ENCODE results near the gene C5orf15.

GRCh38 chr5:133957080-133957479 lies 11.3 kb downstream of the C5orf15 start:
- no peak for TF ChIP-seq POLR2A (IDR thresholded peaks at IDR 0.05)
- TF ChIP-seq, protein P1, sequence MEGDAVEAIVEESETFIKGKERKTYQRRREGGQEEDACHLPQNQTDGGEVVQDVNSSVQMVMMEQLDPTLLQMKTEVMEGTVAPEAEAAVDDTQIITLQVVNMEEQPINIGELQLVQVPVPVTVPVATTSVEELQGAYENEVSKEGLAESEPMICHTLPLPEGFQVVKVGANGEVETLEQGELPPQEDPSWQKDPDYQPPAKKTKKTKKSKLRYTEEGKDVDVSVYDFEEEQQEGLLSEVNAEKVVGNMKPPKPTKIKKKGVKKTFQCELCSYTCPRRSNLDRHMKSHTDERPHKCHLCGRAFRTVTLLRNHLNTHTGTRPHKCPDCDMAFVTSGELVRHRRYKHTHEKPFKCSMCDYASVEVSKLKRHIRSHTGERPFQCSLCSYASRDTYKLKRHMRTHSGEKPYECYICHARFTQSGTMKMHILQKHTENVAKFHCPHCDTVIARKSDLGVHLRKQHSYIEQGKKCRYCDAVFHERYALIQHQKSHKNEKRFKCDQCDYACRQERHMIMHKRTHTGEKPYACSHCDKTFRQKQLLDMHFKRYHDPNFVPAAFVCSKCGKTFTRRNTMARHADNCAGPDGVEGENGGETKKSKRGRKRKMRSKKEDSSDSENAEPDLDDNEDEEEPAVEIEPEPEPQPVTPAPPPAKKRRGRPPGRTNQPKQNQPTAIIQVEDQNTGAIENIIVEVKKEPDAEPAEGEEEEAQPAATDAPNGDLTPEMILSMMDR (IDR thresholded peaks at IDR 0.05), result no peak
- no peak for TF ChIP-seq POLR2AphosphoS5 (IDR thresholded peaks at IDR 0.05)
- TF ChIP-seq EP300 (IDR thresholded peaks at IDR 0.05; ENCODE audit: low read depth), result no peak

All from transverse colon (tissue), 4 donors.